Vagina (tissue), 2 donors: Measurements from ENCODE around the gene SEMA3E.

Source experiments
- CTCF ChIP-seq, 3 experiments: fragments of 450-650 bp in 2 of 3; fragments of 200-600 bp in 1 of 3; sonication (generic) in 1 of 3; IDR thresholded peaks; one replicate each; pipeline ENCODE4 v1.5.1; 2017 to 2019; ENCODE audit warnings: antibody characterized with exemption in 3 of 3, mild to moderate bottlenecking in 2 of 3, moderate library complexity in 2 of 3
- POLR2A ChIP-seq, 2 donors: fragments of 450-650 bp; IDR thresholded peaks; one replicate each; pipeline ENCODE4 v1.6.1; 2017; ENCODE audit warnings: antibody characterized with exemption in 2 of 2, mild to moderate bottlenecking in 2 of 2, moderate library complexity in 2 of 2
- POLR2AphosphoS5 ChIP-seq, 2 donors: sonication (generic); formaldehyde crosslinking; IDR thresholded peaks; one replicate each; pipeline ENCODE4 v1.9.0; 2017; ENCODE audit warnings: antibody characterized with exemption in 2 of 2, mild to moderate bottlenecking in 2 of 2, low read depth in 1 of 2; ENCODE audit not compliant: insufficient read depth in 1 of 2

- no peak for TF ChIP-seq CTCF (IDR thresholded peaks at IDR 0.05)
- no peak for TF ChIP-seq POLR2A (IDR thresholded peaks at IDR 0.05)
- no peak for TF ChIP-seq POLR2AphosphoS5 (IDR thresholded peaks at IDR 0.05; ENCODE audit: insufficient read depth in 1 of 2, low read depth in 1 of 2)
Observed at GRCh38 chr7:83550100-83550499, 98.8 kb downstream of the SEMA3E start.
